HG02610 (cell line): ENCODE results near the gene INO80D.
"Not testable (repeated sequence)": the region's sequence is repeated elsewhere in the genome, so short reads cannot be mapped to it uniquely, and the experiment has no call there.

ENCODE experiments used
- ATAC-seq: cut with Tn5 transposase; IDR thresholded peaks from one replicate; pipeline ENCODE4 v1.9.1; 2021; ENCODE audit warnings: mild to moderate bottlenecking, moderate library complexity; ENCODE audit not compliant: unreplicated experiment

The INO80D gene

GRCh38 chr2:206085742-206086445 is at the start of gene INO80D:
Gene INO80D (minus strand): TSS chr2:206086174. CDS start chr2:206063016, 23,158 bp downstream.
- ATAC-seq = peak; percentile 87

DNA sequence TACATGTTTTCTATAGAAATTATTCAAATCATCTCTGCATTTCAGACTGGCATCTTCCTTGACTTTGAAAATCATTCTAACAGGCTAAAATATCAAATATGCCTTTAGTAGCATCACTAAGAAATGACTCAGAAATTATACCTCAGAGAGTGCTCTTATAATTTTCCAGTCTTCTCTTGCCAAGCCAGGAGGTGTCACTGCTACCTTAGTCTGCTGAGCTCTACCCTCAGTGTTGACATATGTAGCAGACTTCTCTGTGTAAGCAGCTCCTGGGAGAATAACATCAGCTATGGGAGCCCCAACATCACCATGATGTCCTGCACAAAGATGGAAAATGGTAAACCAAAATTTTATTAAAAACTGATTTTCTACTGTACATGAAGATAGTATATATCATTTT is 41.7 kb upstream of the INO80D start:
- ATAC-seq = no peak

- no peak for ATAC-seq
Measured at GRCh38 chr2:206125901-206126300, 39.9 kb upstream of the INO80D start.

GRCh38 chr2:206122569-206122968 is 36.6 kb upstream of the INO80D start:
- not testable (repeated sequence) for ATAC-seq

DNA sequence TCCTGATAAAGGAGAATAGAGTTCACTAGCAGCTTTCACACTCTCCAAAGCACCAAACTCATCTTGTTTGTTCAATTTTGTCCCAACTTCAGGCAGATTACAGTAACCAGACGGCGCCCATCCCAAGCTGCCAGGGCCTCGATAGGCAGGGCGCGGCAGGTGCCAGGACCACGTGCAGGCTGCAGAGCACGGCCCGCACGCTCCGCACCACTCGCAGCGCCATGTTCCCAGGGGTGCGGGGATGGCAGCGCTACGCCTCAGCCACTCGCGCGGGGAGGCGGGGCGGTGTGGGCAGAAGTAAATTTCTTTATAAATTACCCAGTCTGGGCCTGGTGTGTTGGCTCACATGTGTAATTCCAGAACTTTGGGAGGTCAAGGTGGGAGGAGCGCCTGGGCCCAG is 30.3 kb upstream of the INO80D start:
- ATAC-seq = no peak

DNA sequence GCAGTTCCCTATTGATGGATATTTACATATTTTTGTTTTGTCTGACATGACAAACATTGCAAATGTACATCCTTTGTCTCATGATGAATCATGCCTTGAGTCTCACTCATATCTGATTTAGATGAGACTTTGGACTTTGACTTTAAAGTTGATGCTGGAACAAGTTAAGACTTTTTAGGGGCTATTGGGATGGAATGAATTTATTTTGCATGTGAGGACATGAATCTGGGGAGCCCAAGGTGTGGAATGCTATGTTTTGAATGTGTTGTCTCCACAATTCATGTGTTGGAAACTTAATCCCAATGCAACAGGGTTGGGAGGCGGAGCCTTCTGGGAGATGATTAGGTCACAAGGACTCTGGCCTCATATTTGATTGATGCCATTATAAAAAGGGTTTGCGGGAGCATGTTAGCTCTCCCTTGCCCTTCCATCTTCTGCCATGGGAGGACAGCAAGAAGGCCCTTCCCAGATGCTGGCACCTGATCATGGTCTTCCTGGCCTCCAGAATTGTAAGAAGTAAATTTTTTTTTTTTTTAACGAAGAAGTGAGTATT is 29.1 kb upstream of the INO80D start:
- no peak for ATAC-seq

- no peak for ATAC-seq
Measured at GRCh38 chr2:206112846-206113547, 27.0 kb upstream of the INO80D start.

DNA sequence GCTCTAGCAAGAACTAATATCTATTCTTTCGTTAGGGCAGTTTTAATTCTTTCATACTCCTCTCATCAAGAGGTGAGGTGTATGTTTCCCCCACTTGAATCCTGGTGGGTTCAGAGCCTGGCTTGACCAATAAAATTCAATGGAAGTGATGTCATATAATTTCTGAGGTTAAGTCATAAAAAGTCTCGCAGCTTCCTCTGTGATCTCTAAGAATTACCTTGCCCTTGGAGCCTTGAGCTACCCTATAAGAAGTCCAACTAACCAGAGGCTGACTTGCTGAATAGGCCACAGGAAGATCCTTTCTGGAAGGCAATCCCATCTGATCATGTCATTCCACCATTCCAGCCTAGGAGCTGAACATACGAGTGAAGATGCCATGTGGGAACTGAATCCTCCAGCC is 26.1 kb upstream of the INO80D start:
- ATAC-seq = no peak

GRCh38 chr2:206108713-206109112 is 22.7 kb upstream of the INO80D start:
- ATAC-seq = no peak

DNA sequence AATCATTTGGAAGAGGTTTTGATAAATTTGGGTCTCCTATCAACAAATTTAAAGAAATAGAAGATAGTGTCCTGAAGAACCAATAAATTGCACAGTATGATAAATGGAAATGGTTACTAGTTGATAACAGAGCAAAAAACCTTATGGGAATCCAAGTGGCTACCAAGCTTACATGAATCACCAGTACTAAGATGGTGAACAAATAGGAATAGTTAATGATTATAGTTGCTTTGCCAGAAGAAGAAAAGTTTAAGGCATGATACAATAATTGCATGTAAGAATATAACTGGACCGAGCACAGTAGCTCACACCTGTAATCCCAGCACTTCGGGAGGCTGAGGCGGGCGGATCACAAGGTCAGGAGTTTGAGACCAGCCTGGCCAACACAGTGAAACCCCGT is 19.6 kb upstream of the INO80D start:
- no peak for ATAC-seq

GRCh38 chr2:206105038-206105437 is 19.1 kb upstream of the INO80D start:
- ATAC-seq = no peak

DNA sequence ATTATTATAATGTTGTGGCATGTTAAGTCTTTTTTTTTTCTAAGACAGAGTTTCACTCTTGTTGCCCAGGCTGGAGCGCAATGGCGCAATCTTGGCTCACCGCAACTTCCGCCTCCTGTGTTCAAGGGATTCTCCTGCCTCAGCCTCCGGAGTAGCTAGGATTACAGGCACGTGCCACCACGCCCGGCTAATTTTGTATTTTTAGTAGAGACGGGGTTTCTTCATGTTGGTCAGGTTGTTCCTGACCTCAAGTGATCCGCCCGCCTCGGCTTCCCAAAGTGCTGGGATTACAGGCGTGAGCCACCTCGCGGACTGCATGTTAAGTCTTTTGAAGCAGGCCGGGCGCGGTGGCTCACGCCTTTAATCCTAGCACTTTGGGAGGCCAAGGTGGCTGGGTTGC is 12.9 kb upstream of the INO80D start:
- ATAC-seq = not testable (repeated sequence)

DNA sequence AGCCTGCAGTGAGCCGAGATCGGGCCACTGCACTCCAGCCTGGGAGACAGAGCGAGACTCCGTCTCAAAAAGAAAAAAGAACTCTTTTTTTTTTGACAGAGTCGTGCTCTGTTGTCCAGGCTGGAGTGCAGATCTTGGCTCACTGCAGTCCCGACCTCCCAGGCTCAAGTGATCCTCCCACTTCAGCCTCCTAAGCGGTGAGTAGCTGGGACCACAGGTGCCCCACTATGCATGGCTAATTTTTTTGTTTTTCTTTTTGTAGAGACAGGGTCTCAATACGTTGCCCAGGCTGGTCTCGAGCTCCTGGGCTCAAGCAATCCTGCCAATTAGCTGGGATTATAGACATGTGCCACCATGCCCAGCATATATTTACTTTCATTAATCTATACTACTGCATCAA is 12.5 kb upstream of the INO80D start:
- ATAC-seq = no peak

GRCh38 chr2:206096876-206097275 is 10.9 kb upstream of the INO80D start:
- no peak for ATAC-seq

DNA sequence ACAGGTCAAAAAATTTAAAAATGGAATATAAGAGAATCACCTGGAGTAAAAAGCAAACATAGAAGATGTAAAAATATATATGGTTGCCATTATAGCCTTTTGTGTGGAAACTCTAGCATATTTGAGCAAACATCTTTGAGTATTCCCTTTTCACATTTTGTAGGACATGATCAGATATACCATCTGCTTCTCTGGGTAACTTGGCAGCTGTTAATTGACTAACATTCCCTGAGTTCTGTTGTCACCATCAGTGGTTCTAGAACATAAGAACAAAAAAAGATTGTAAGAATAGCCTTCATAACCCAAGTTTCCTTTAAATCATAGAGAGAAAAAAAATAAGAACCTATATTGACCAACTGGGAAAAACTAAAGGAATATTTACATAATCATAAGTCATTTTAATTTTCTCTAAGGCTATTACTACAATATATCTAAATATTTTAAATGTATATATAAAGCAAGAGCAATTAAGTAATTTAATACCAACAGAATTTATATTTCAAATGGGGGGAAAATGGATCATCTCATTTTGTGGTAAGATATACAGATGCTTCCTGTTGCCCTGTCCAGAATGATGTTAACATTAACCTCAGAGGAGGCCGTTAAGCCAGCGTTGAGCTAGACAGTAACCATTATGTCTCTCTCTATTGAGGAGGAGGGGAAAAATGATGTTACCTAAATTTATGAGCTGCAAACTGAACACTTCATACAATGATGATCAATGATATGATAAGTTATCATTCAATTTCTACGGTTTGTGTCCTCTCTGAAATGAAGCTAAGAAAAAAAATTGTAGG is 9.8 kb upstream of the INO80D start:
- ATAC-seq = no peak

GRCh38 chr2:206092297-206092696 is 6.3 kb upstream of the INO80D start:
- no peak for ATAC-seq

- ATAC-seq = no peak
Measured at GRCh38 chr2:206088248-206088647, 2.3 kb upstream of the INO80D start.

GRCh38 chr2:206086716-206087350 is 859 bp upstream of the INO80D start:
- ATAC-seq = no peak

DNA sequence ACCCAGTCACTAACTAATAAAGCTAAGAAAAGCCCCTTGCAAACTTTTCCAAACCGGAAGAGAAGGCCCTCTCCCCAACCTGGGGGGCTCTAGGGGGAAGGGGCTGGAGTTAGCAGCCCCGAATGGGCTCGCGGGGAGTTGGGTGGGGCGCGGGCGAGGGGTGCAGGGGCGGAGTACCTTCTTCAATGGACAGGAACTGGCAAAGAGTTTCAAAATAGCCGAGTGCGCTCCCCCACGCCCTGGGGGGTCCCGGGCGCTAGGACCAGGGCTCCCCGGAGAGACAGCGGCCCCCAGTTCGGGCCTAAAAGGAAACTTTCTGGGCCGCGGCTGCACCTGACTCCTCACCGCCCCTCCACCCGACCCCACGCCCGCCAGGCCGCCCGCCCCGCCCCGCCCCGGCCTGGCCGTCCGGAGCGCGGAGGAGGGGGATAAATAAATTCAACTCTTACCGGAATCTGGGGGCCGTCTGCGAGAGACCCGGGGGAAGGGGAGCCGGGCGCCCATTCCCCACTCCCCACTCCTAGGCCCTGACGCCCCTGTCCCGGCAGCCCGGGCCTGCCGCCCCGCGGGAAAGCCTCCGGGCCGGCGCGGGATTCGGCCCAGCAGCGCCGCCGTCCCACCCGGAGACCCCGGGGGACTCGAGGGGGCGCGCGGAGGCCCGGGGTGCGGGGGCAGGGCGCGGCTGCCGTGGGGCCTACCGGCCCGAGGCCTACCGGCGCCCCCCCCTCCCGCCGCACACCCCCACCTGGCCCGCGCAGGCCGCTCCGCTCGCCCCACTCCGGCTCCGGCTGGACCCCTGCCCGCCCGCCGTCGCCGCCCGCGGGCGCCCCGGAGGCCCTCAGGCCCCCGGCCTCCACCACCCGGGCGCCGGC is 868 bp downstream of the INO80D start:
- ATAC-seq = peak; percentile 24

GRCh38 chr2:206084439-206084869 is 1.5 kb downstream of the INO80D start:
- no peak for ATAC-seq
